Measurements from ENCODE around the gene RDH13.

The RDH13 gene

GRCh38 chr19:55044771-55045716 lies 17.9 kb downstream of the RDH13 start (continued):
- no peak for TF ChIP-seq ZBTB11 (tag by site-specific recombination; conservative IDR thresholded peaks at IDR 0.05; ENCODE audit: low read depth)
- TF ChIP-seq RBAK (tag by site-specific recombination; IDR thresholded peaks at IDR 0.05), result no peak
- no peak for TF ChIP-seq OVOL3 (tag by site-specific recombination; IDR thresholded peaks at IDR 0.05)
- no peak for TF ChIP-seq ZBTB20 (tag by site-specific recombination; IDR thresholded peaks at IDR 0.05)
- TF ChIP-seq ZEB2 (tag by site-specific recombination; IDR thresholded peaks at IDR 0.05), result no peak
- no peak for TF ChIP-seq ZNF654 (tag by site-specific recombination; IDR thresholded peaks at IDR 0.05; ENCODE audit: low read depth)
- TF ChIP-seq ZNF677 (tag by site-specific recombination; IDR thresholded peaks at IDR 0.05), result no peak
- no peak for TF ChIP-seq ZNF830 (tag by site-specific recombination; IDR thresholded peaks at IDR 0.05; ENCODE audit: low read depth)
- TF ChIP-seq ZFP3 (tag by site-specific recombination; IDR thresholded peaks at IDR 0.05; ENCODE audit: low read depth), result no peak
- no peak for TF ChIP-seq ZNF169 (tag by site-specific recombination; IDR thresholded peaks at IDR 0.05)
- no peak for TF ChIP-seq TRIM28 (IDR thresholded peaks at IDR 0.05; ENCODE audit: borderline replicate concordance, low read length)
- TF ChIP-seq ZNF621 (tag by site-specific recombination; IDR thresholded peaks at IDR 0.05), result no peak
- no peak for TF ChIP-seq ZNF404 (tag by site-specific recombination; IDR thresholded peaks at IDR 0.05)
- no peak for TF ChIP-seq ZBTB8A (tag by site-specific recombination; IDR thresholded peaks at IDR 0.05)

GRCh38 chr19:55044286-55044685 lies 18.7 kb downstream of the RDH13 start:
- POLR2A ChIA-PET, result interaction anchor here (0.8 kb wide), 1 partner anchor 16 kb away, joined by 4 read pairs; no protein-coding TSS in a partner anchor

More at GRCh38 chr19:55044286-55044685, 18.7 kb downstream of the RDH13 start:
- CTCF ChIA-PET, result interaction anchor here (0.5 to 1.1 kb wide), 3 partner anchors 18 to 163 kb away, joined by 3 to 5 read pairs (median 3); no protein-coding TSS in a partner anchor
- no peak overlapping the region for H3K27ac ChIP-seq (ENCODE audit: extremely low read depth, low read depth, low read length)
- peaks cover 11 to 69% of the 10 kb centered on the region in 2 experiments; a peak in 2 of 3 replicates for H3K36me3 ChIP-seq (ENCODE audit: control insufficient read depth in 2 of 2, insufficient read depth in 1 of 2, low read length in 2 of 2)
- no peaks in the 10 kb centered on the region for H3K4me1 ChIP-seq (ENCODE audit: control insufficient read depth, insufficient read depth, low read length)
- no peak overlapping the region for H3K4me3 ChIP-seq (ENCODE audit: low read depth, low read length)
- TF ChIP-seq ZNF488 (tag by site-specific recombination; IDR thresholded peaks at IDR 0.05) (no peak), ZBTB1 (tag by site-specific recombination; IDR thresholded peaks at IDR 0.05) (no peak), ZFHX2 (tag by site-specific recombination; conservative IDR thresholded peaks at IDR 0.05) (no peak), ZBTB17 (tag by site-specific recombination; IDR thresholded peaks at IDR 0.05) (no peak), ZNF544 (tag by site-specific recombination; IDR thresholded peaks at IDR 0.05) (no peak), ZNF776 (tag by site-specific recombination; IDR thresholded peaks at IDR 0.05; ENCODE audit: borderline replicate concordance) (no peak), ZNF280C (tag by site-specific recombination; IDR thresholded peaks at IDR 0.05) (no peak), ZSCAN16 (tag by site-specific recombination; IDR thresholded peaks at IDR 0.05) (no peak)
- no peaks in the 10 kb centered on the region for H3K9me3 ChIP-seq (ENCODE audit: control insufficient read depth, insufficient read depth, low read depth, low read length)
